Astrocyte of the hippocampus (primary cell): Measurements from ENCODE around the gene STRN3.
"Not testable (repeated sequence)": the region's sequence is repeated elsewhere in the genome, so short reads cannot be mapped to it uniquely, and the experiment has no call there.

Experiments
- DNase-seq: peaks from one replicate; pipeline ENCODE4 v3.0.0; 2011; ENCODE audit warnings: low read depth, low spot score

Gene STRN3

GRCh38 chr14:31036552-31036951 lies 10.4 kb upstream of the STRN3 start:
- DNase-seq = no peak

GRCh38 chr14:31030469-31030868 lies 4.3 kb upstream of the STRN3 start:
- DNase-seq = no peak

- DNase-seq = no peak
These were observed 3.1 kb upstream of the STRN3 start for GRCh38 chr14:31029016-31029970.

GRCh38 chr14:31027847-31028246 lies 1.7 kb upstream of the STRN3 start:
- DNase-seq = no peak

- DNase-seq = peak; percentile 99
These were observed 464 bp upstream of the STRN3 start for GRCh38 chr14:31026450-31027235.

GRCh38 chr14:31025367-31026076 lies 657 bp downstream of the STRN3 start, which contains the start of gene AP4S1:
AP4S1 (plus strand) TSS chr14:31025649; CDS start chr14:31066197, 40,548 bp downstream.
- peak; percentile 59 for DNase-seq

- DNase-seq = no peak
These were observed 1.4 kb downstream of the STRN3 start for GRCh38 chr14:31024577-31025366.

GRCh38 chr14:31024010-31024480 lies 2.1 kb downstream of the STRN3 start:
- DNase-seq = no peak

GRCh38 chr14:31022386-31022785 lies 3.8 kb downstream of the STRN3 start:
- DNase-seq = no peak

- no peak for DNase-seq
These were observed 4.6 kb downstream of the STRN3 start for GRCh38 chr14:31021576-31021949.

- no peak for DNase-seq
These were observed 5.2 kb downstream of the STRN3 start for GRCh38 chr14:31020834-31021575.

- no peak for DNase-seq
These were observed 8.0 kb downstream of the STRN3 start for GRCh38 chr14:31018057-31018645.

GRCh38 chr14:31013841-31014240 lies 12.3 kb downstream of the STRN3 start:
- DNase-seq = no peak

- no peak for DNase-seq
These were observed 15.2 kb downstream of the STRN3 start for GRCh38 chr14:31010935-31011334.

GRCh38 chr14:31009836-31010574 lies 16.2 kb downstream of the STRN3 start:
- no peak for DNase-seq

- DNase-seq = no peak
These were observed 19.5 kb downstream of the STRN3 start for GRCh38 chr14:31006703-31007102.

- not testable (repeated sequence) for DNase-seq
These were observed 22.2 kb downstream of the STRN3 start for GRCh38 chr14:31004007-31004406.

GRCh38 chr14:31003284-31003683 lies 22.9 kb downstream of the STRN3 start:
- DNase-seq = no peak

- DNase-seq = no peak
These were observed 24.9 kb downstream of the STRN3 start for GRCh38 chr14:31001339-31001658.
